ENCODE measurements around the gene STAG1.

The STAG1 gene

GRCh38 chr3:136305879-136306278 lies 446.3 kb downstream of the STAG1 start:
- DNase-seq = peak in 1 of 4 experiments; percentile 11

- DNase-seq = no peak
Observed at GRCh38 chr3:136300444-136300843, 451.7 kb downstream of the STAG1 start.

GRCh38 chr3:136297826-136298225 lies 454.4 kb downstream of the STAG1 start:
- no peak for DNase-seq

GRCh38 chr3:136296960-136297359 lies 455.2 kb downstream of the STAG1 start:
- DNase-seq = no peak

GRCh38 chr3:136294176-136294575 lies 458.0 kb downstream of the STAG1 start:
- DNase-seq = peak; percentile 3 to 44 (median 36)

- no peak for DNase-seq
Observed at GRCh38 chr3:136293279-136293678, 458.9 kb downstream of the STAG1 start.

GRCh38 chr3:136292500-136292899 lies 459.7 kb downstream of the STAG1 start:
- DNase-seq = no peak

- DNase-seq = peak in 3 of 4 experiments; percentile 9 to 47 (median 43)
Observed at GRCh38 chr3:136291302-136291701, 460.9 kb downstream of the STAG1 start.

Data from suppressor macrophage (primary cell).